HL-60 (cell line): Measurements from ENCODE around the gene EIF5A.

ENCODE experiments used
- DNase-seq, 2 experiments: peaks; one replicate each; pipeline ENCODE4 v3.0.0-alpha.2; 2010 to 2020; ENCODE audit warnings: low read depth in 1 of 2, low spot score in 1 of 2
- H3K27ac ChIP-seq: fragments of 250-450 bp; sonication (Bioruptor Pico); replicated peaks from 2 replicates; pipeline ENCODE4 v1.5.1; 2020; ENCODE audit warnings: mild to moderate bottlenecking, moderate library complexity
- H3K27me3 ChIP-seq: fragments of 250-450 bp; sonication (Bioruptor Pico); 2 replicates; pipeline ENCODE4 v1.5.1; 2021; ENCODE audit warnings: mild to moderate bottlenecking, moderate library complexity; ENCODE audit not compliant: insufficient read depth, poor library complexity, severe bottlenecking
- H3K4me3 ChIP-seq: replicated peaks from 2 replicates; pipeline ENCODE4 v1.5.1; 2011; ENCODE audit warnings: mild to moderate bottlenecking, control low read depth, low read length; ENCODE audit not compliant: insufficient read depth
- GABPA ChIP-seq: IDR thresholded peaks from 2 replicates; pipeline ENCODE4 v1.6.1; 2012; ENCODE audit warnings: low read depth
- POLR2AphosphoS5 ChIP-seq: IDR thresholded peaks from 2 replicates; pipeline ENCODE4 v1.6.1; 2012; ENCODE audit warnings: low read depth
- SPI1 ChIP-seq: IDR thresholded peaks from 2 replicates; pipeline ENCODE4 v1.6.1; 2012; ENCODE audit warnings: low read depth, mild to moderate bottlenecking, borderline replicate concordance
- long read RNA-seq: library from polyadenylated mRNA; unstranded; transcript quantifications from one replicate; pipeline ENCODE4 v2.0.0, GENCODE V29; 2020
- TF ChIP-seq, protein P1 (sequence below): IDR thresholded peaks from 2 replicates; pipeline ENCODE4 v1.6.1; 2012; ENCODE audit warnings: low read depth; ENCODE audit not compliant: insufficient replicate concordance
- TF ChIP-seq, protein P2 (sequence below): IDR thresholded peaks from one replicate; pipeline ENCODE4 v1.5.1; 2011; ENCODE audit warnings: low read length, control low read depth, inconsistent platforms; ENCODE audit not compliant: insufficient read depth

The EIF5A gene
- long read RNA-seq, transcript EIF5A-202 (6 exons, 1,511 nt) = major isoform, 587 of 701 reads
- long read RNA-seq, transcript EIF5A-205 (6 exons, 1,271 nt) = minor isoform, 78 of 701 reads
- long read RNA-seq, transcript EIF5A-201 (6 exons, 1,256 nt) = minor isoform, 12 of 701 reads
- long read RNA-seq, partial matches to known transcripts = 5 of 701 reads
- long read RNA-seq, other reads (novel, unspliced or antisense) = 12 of 701 reads

DNA sequence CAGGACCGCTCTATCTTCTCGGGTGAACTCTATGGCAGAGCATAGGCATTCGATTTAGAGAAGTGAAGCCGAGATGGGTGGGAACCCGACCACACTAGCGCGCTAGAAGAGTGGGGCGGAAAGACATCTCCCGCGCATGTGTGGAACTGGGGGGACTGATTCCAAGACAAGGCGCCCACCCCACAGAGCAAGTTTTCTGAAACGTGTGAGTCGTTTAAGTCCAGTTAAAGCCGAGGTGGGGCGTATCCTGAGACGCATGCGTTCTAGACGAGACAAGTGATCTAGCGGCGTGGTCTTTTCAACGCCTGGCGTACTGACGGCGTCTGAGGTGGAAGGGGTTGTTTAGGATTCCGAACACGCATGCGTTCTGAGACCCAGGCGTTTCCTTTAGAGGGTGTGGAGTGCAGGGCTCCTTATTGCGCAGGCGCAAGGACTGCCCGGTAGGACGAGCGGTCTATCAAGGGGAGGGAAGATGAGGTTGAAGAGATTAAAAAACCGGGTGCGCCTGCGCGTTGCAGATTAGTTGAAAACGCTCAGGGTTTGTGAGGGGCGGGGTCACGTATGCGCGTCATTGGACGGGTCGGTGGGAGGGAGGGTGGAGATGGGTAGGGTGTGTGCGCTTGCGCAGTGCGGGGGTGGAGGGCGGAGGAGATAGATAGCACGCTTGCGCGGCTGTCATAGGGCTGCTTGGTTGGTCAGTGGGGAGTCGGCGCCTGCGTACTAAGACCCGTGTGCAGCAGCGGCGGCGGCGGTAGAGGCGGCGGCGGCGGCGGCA is at the start of gene EIF5A:
EIF5A (plus strand) TSS at position 718 of the 775 bp plus-strand sequence. CDS start 2,008 bp downstream, outside the sequence.
- TF ChIP-seq, protein P1, sequence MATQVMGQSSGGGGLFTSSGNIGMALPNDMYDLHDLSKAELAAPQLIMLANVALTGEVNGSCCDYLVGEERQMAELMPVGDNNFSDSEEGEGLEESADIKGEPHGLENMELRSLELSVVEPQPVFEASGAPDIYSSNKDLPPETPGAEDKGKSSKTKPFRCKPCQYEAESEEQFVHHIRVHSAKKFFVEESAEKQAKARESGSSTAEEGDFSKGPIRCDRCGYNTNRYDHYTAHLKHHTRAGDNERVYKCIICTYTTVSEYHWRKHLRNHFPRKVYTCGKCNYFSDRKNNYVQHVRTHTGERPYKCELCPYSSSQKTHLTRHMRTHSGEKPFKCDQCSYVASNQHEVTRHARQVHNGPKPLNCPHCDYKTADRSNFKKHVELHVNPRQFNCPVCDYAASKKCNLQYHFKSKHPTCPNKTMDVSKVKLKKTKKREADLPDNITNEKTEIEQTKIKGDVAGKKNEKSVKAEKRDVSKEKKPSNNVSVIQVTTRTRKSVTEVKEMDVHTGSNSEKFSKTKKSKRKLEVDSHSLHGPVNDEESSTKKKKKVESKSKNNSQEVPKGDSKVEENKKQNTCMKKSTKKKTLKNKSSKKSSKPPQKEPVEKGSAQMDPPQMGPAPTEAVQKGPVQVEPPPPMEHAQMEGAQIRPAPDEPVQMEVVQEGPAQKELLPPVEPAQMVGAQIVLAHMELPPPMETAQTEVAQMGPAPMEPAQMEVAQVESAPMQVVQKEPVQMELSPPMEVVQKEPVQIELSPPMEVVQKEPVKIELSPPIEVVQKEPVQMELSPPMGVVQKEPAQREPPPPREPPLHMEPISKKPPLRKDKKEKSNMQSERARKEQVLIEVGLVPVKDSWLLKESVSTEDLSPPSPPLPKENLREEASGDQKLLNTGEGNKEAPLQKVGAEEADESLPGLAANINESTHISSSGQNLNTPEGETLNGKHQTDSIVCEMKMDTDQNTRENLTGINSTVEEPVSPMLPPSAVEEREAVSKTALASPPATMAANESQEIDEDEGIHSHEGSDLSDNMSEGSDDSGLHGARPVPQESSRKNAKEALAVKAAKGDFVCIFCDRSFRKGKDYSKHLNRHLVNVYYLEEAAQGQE = no peak
- TF ChIP-seq POLR2AphosphoS5 = peak; percentile 65
- TF ChIP-seq, protein P2, sequence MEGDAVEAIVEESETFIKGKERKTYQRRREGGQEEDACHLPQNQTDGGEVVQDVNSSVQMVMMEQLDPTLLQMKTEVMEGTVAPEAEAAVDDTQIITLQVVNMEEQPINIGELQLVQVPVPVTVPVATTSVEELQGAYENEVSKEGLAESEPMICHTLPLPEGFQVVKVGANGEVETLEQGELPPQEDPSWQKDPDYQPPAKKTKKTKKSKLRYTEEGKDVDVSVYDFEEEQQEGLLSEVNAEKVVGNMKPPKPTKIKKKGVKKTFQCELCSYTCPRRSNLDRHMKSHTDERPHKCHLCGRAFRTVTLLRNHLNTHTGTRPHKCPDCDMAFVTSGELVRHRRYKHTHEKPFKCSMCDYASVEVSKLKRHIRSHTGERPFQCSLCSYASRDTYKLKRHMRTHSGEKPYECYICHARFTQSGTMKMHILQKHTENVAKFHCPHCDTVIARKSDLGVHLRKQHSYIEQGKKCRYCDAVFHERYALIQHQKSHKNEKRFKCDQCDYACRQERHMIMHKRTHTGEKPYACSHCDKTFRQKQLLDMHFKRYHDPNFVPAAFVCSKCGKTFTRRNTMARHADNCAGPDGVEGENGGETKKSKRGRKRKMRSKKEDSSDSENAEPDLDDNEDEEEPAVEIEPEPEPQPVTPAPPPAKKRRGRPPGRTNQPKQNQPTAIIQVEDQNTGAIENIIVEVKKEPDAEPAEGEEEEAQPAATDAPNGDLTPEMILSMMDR = no peak
- TF ChIP-seq GABPA = no peak
- peak; percentile 65; the same call in 1 of the 2 replicates for TF ChIP-seq SPI1
- H3K4me3 ChIP-seq = peak within 1 kb of the TSS; percentile 57
- peak; percentile 91 to 96 for DNase-seq
- H3K27ac ChIP-seq = peak within 1 kb of the TSS; percentile 94
- H3K27me3 ChIP-seq = no peaks in the 10 kb centered on the region

DNA sequence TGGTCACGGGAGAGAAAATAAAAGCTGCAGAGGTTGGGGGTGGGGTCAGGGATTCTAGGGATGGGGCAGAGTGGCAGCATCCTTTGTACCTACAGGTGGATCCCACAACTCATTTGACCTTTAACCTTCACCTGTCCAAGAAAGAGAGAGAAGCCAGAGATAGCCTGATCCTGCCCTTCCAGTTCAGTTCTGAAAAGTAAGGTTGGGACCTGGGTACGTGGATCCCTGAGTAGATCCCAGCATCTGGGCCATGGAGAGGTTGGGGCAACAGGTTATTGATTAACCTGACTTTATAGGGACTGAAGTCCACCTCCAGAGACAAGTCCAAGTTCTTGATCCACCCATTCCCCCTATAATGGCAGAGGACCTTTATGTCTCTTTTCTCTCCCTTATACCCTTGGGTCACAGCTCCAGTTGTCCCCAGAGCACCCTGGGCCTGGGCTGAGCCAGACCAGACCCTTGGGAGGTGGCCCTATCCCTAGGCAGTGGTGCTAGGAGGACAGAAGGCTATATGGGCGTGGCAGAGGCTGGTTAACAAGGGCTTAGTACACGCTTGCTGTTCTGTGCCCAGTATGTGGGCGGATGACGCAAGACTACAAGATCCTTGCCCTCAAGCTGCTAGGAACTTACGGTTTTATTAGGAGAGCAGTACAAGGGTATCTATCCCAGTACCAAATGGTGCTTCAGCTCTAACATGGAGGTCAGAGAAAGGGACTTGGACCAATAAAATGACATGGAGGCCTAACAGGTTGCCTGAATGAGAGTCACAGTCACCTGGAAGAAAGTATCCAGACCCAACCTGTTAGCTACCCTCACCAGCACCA is 48.5 kb upstream of the EIF5A start:
- no peak overlapping the region for H3K27ac ChIP-seq
- no peak for DNase-seq
- TF ChIP-seq SPI1 (no peak), GABPA (no peak), POLR2AphosphoS5 (no peak)
- TF ChIP-seq, protein P2 = no peak
- TF ChIP-seq, protein P1 = no peak
- H3K27me3 ChIP-seq = peaks cover 2% of the 10 kb centered on the region
- H3K4me3 ChIP-seq = no peak overlapping the region

DNA sequence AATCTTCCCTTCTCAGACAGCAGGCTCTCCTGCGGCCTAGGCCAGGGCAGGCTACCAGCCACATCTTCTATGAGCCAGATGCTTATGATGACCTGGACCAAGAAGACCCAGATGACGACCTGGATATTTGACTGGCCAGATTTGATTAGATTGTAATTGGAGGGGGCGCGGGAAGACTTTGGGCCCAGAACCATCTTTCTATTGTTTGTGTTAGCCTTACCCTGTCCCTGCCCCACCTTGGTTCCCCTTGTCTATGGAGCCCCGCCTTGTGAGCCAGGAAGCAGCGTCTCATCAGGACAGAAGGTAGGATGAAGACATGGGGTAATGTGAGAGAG is 47.9 kb upstream of the EIF5A start:
- TF ChIP-seq SPI1 = no peak
- TF ChIP-seq, protein P1 = no peak
- TF ChIP-seq, protein P2 = no peak
- no peak for TF ChIP-seq GABPA
- TF ChIP-seq POLR2AphosphoS5 = no peak
- H3K4me3 ChIP-seq = no peak overlapping the region
- H3K27ac ChIP-seq = no peak overlapping the region
- peaks cover 2% of the 10 kb centered on the region for H3K27me3 ChIP-seq
- no peak for DNase-seq
